Hematopoietic multipotent progenitor cell treated with erythropoietin and hydrocortisone succinate and interleukin-3 and kit ligand, for 17 days (in vitro differentiated cells): ENCODE results near the gene SLIT1.

ENCODE experiments used
- DNase-seq: peaks from one replicate; pipeline ENCODE4 v3.0.0-alpha.2; 2015; ENCODE audit warnings: low spot score

Gene SLIT1

DNA sequence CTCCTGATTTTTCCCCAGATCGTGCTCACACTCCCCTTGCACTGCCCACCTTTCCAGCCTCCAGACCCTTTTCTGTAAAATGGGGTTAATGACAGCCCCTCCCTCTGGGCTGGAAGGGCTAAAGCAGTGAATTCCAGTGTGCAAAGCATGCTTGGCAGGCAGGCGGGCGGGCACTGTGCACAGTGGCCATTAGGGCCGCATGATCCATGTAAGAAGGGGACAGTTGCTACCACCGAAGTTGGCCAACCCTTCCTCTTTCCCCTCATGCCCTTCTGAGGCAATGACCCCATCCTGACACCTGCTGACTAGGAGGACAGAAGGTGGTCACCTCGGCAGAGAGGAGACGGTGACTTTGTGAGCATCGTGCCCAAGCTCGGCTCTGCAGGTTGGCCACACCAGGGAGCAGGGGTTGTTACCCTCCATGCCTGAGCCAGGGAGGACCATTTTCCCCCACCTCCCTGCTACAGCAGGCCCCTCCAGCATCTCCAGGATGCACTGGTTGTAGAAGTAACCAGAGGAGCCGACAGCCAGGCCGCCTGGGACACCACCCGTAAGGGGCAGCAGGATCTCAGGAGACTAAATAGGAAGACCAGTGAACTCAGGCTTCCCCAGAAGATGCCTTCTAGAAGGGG lies 166.4 kb downstream of the SLIT1 start:
- DNase-seq: no peak

DNA sequence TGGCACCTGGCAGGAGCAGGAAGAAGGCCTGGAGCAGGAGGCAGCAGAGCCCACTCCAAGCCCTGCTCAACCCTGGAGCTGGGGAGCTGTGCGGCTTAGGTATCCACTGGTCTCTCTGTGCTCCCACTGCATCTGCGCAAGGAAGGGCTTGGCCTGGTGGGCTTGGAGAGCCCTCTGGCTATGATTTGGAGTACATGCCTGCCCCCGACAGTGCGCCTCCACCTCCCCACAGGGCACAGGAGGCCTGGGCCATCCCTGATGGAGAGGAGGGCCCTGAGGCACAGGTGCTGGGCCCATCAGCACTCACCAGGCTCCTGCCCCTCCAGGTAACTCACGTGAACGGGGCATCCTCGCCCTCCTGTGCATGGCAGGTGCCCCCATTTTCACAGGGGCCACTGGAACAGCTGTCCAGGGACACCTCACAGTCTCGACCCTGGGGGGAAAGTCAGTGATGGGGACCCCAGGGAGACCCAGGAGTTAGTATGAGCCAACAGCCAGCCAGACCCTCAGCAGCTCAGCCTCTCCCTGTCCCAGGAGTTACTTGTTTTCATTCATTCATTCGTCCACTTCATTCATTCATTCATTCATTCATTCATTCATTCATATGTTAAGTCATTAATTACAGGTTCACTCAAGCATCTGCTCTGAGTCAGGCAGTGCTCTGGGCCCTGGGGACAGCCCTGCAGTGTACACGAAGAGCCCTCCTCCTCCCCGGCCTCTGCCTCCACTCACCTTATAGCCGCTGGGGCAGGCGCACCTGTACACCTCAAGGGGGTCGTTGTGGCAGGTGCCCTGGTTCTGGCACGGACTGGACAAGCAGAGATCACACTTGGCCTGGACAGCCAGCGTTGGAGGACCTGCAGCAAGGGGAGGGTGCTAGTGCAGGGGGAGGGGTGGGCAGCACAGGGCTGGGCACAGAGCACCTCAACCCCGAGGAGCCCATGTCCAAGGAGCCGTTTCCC lies 167.2 kb downstream of the SLIT1 start:
- no peak for DNase-seq

DNA sequence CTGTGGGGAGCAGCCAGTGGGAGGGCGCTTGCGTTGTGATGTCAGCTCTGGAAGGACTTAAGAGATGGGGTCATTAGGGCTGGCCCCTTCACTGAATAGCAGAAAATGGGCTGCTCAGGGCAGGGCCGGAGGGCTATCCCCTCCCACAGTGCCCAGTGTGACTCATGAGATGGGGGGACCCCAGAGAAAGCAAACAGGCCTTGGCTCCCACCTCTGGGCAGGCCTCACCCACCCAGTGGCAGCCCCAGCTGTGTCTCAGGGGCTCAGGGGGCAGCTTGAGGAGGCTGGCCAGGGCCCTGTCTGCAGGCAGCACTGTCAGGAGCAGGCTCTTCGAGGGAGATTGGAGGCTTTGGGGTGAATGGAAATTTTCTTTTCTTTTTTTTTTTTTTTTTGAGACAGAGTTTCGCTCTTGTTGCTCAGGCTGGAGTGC lies 168.3 kb downstream of the SLIT1 start:
- DNase-seq: no peak

- DNase-seq: no peak
These were observed 168.9 kb downstream of the SLIT1 start for GRCh38 chr10:97016728-97017473.

- DNase-seq: no peak
These were observed 170.5 kb downstream of the SLIT1 start for GRCh38 chr10:97015240-97015639.

DNA sequence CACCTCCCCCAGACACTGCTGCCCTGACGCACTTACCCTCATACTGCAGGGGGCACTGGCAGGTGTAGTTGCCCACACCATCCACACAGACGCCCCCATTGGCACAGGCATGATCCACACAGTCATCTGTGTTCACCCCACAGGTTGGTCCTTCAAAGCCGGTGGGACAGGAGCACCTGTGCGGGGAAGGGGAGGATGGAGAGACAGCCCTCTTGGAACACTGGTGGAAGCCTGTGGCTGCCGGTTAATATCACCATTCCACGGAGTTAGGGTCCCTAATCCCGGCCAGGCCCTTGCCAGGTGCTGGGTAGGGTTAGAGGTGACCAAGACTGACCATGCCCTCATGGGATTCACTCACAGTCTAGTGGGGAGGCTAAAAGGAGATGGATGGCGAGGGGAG lies 171.8 kb downstream of the SLIT1 start:
- no peak for DNase-seq

- no peak for DNase-seq
These were observed 172.2 kb downstream of the SLIT1 start for GRCh38 chr10:97013568-97013967.

DNA sequence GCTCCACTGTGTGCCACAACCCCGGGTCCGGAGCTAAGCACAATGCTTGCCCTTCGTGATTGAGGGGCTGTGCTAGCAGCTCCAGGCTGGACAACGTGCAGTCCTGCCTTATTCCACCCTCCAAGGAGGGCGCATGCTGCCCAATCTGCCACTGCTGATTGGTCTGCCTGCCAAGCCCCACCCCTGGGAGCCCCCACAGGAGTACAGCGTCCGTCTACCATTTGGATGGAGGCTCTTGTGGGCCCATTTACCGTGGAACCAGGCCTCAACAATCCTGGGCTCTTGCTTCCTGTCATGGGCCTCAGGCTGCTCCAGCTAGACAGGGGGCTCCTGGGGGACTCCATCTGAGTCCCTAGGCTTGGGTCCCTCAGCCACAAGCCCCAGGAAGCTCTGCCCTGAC lies 173.3 kb downstream of the SLIT1 start:
- DNase-seq: no peak

DNA sequence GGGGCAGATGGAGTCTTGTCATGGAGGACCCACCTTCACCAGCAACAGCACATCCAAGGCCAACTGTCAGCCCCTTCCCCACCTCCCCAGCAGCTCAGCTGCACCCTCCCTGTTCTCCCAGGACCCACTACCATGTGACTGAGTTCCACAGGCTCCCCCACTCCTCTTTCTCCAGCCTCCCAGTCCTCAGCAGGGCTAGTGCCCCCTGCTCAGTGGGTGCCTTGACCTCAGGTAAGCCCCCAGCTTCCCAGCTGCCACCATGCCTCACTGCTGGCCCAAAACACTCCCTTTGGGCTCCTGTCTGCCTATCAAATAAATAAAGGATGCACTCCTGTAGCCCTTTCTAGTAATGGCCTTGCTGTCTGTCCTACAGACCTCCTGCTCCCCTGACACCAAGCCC lies 174.4 kb downstream of the SLIT1 start:
- no peak for DNase-seq

- no peak for DNase-seq
These were observed 175.0 kb downstream of the SLIT1 start for GRCh38 chr10:97010695-97011206.

GRCh38 chr10:97007417-97007816 lies 178.3 kb downstream of the SLIT1 start:
- DNase-seq: no peak

GRCh38 chr10:97006364-97006763 lies 179.4 kb downstream of the SLIT1 start:
- no peak for DNase-seq

GRCh38 chr10:97005349-97005748 lies 180.4 kb downstream of the SLIT1 start:
- no peak for DNase-seq

DNA sequence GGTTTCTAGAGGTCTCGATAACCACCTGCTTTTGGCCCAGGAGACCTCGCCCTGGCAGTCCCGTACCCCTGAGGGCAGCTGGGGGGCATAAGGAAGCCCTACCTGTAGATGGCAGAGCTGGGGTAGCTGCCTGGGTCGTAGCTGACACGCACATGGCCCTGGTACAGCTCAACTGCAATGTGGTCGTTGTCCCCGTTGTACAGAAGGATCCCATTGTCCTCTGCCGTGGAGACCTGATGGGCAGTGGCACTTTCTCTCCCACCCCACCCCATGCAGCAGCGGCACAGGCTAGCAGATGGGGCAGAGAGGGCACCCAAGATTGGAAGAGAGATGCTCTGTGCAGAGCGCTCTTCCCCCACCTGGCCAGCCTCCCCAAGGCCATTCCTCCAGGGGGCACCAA lies 181.2 kb downstream of the SLIT1 start:
- no peak for DNase-seq

DNA sequence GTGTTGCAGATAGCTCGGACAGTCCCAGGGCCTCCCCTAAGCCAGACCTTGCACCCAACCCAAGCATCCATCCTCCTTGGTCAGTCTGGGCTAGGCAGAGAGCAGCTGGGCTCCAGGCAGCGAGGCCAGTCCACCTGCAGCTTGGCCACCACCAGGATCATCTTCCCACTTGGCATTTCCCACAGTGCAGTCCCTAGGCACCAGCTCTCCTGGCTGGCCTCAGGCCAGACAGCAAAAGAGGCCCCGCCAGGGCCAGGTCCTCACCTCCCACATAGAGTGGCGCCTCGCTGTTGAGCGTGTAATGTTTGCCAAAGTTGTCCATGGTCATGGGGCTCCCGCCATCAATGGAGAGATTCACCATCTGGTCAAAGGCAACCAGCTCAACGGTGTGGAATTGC lies 182.0 kb downstream of the SLIT1 start:
- DNase-seq: no peak

DNA sequence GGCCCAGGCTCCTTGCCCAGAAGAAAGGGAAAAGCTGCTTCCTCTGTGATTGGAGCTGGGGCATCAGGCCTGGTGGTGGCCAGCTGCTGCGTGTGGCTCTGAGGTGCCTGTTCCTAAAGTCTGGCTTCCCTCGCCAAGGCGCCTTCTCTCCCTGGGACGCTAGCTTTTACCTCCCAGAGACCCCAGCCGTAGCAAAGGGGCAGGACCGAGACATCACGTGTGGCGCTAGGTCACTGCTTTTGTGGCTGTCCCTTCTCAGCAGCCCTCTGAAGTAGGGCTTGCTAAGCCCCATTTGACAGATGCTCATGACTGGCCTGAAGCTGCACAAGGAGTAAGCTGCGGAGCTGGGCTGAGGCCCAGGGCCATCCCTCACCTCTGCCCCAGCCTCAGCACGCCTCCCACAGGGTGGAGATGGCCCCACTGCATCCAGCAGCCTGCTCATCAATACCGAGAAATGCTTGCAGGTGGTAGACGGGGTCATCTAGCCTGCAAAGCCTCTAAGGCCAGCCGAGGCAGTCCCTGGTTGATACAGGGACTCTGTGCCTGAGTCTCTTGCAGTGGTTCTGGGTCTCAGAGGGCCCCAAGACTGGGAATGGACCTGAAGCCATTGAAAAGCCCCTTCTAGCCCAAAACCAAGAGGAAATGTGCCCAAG lies 182.5 kb downstream of the SLIT1 start:
- DNase-seq: no peak

- no peak for DNase-seq
These were observed 183.1 kb downstream of the SLIT1 start for GRCh38 chr10:97002670-97003069.

DNA sequence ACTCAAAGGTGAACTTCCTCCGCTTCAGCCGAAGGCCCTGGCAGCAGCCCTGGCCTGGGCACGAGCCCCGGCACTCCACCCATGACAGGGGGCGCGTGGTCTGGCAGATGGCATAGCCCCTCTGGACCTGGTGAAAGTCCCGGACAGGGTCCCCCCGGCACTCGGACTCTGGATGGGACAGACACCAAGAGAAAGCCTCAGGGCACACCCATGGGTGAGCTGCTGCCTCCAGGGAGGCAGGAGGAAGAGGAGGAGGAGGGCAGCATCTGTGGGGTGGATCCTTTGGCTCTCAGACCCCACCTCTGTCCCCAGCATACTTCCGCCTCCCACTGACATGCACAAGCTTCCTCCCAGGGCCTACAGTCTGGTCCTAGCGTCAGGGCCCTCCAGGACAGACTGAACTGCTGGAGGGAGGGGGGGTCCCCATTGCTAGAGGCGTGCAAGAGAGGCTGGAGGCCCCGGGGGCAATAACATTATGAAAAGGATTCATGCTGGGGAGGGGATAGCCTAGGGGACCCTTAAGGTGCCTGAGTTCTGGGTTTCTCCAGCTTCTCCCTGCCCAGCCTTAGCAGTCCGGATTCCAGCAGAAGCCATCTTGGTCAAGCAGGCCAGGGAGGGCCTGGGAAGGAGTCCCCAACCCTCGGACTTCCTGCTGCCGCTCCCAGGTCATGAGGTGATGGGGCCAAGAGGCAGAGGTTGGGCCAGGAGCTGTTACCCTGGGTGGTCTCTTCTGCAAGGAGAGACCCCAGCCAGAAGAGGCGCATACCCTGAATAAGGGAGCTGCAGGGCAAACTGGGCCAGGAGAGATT lies 184.4 kb downstream of the SLIT1 start:
- DNase-seq: no peak

DNA sequence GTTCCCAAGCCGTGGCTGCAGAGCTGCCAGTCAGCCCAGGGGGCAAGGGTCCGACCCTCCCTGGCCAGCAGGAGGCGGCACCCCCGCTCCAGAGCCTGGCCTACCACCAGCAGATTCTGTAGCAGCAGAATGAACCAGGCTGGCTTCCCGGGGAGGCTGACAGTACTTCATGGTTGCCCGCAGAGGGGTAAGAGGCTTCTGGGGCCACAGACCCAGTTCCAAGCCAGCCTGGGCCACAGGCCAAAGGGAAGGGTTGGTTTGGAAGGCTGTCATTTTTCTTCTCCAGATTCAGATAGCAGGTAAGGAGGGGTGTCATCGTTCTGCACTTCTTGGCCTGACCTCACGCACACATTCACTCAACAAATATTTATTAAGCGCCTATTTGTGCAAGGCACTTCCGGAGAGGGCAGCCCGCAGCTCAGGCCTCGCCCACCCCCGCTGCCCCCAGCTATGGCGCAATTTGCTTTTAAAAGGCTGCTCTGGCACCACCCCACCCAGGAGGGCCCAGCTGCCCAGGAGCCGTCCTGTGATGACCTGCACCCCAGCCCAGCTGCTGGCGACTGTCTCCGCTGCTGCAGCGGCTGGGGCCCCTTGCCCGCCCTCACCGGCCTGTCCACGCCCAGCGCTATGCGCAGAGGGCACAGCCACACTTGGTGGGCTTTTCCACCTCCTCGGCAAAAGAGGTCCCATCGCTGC lies 185.1 kb downstream of the SLIT1 start:
- no peak for DNase-seq

DNA sequence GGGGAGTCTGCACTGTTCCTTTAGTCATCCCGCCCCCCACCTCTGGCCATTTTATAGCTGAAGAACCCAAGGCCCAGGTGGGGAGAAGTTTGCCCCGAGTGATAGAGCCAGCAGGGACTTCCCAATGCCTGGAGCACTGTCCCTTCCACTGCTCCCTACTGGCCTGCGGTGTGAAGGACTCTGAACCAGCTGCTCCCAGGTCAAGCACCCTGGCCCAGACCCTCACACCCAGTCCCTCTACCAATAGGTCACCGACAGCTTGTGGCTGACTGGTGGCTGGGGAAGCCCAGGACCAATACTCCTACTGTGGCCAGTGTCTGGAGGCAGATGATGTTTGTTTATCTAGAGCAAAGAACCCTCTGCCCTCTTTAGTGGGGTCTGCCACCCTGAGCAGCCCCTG lies 185.8 kb downstream of the SLIT1 start:
- no peak for DNase-seq

GRCh38 chr10:96999337-96999736 lies 186.4 kb downstream of the SLIT1 start:
- DNase-seq: no peak
